Epithelial cell of esophagus (primary cell): ENCODE measurements around the gene IKZF2.
"Not testable (repeated sequence)": the region's sequence is repeated elsewhere in the genome, so short reads cannot be mapped to it uniquely, and the experiment has no call there.

Experiments used
- DNase-seq: peaks from one replicate; pipeline ENCODE4 v3.0.0; 2010; ENCODE audit warnings: low read depth
- H3K4me3 ChIP-seq: 2 replicates; pipeline ENCODE4 v1.5.1; 2011; ENCODE audit warnings: mild to moderate bottlenecking, low read length, control low read depth
- CTCF ChIP-seq: IDR thresholded peaks from 2 replicates; pipeline ENCODE4 v1.5.1; 2011; ENCODE audit warnings: low read depth, mild to moderate bottlenecking, low read length, control low read depth, inconsistent platforms; ENCODE audit not compliant: insufficient read depth; ENCODE audit errors: missing control alignments

IKZF2 gene

GRCh38 chr2:213032607-213033006 lies 118.8 kb downstream of the IKZF2 start:
- DNase-seq: no peak
- no peak for TF ChIP-seq CTCF
- H3K4me3 ChIP-seq: no peak overlapping the region

- no peak for TF ChIP-seq CTCF
- no peak for DNase-seq
- H3K4me3 ChIP-seq: no peak overlapping the region
These were observed 128.4 kb downstream of the IKZF2 start for GRCh38 chr2:213022987-213023386.

- no peak for TF ChIP-seq CTCF
- H3K4me3 ChIP-seq: no peak overlapping the region
- DNase-seq: peak; percentile 37
These were observed 129.2 kb downstream of the IKZF2 start for GRCh38 chr2:213021971-213022899.

GRCh38 chr2:213020913-213021312 lies 130.5 kb downstream of the IKZF2 start:
- not testable (repeated sequence) for DNase-seq, H3K4me3 ChIP-seq

GRCh38 chr2:213020268-213020667 lies 131.1 kb downstream of the IKZF2 start:
- H3K4me3 ChIP-seq: no peak overlapping the region
- TF ChIP-seq CTCF: no peak
- no peak for DNase-seq

- DNase-seq: no peak
- no peak overlapping the region for H3K4me3 ChIP-seq
- no peak for TF ChIP-seq CTCF
These were observed 132.0 kb downstream of the IKZF2 start for GRCh38 chr2:213019368-213019767.

GRCh38 chr2:213018340-213018901 lies 133.0 kb downstream of the IKZF2 start:
- no peak overlapping the region for H3K4me3 ChIP-seq
- TF ChIP-seq CTCF: no peak
- no peak for DNase-seq
